Measurements from ENCODE around the gene STIM2. TPM values are rescaled to one million over a fixed set of nuclear protein-coding genes. Genes with fewer than 3 reads are reported as not detected.

Gene STIM2
- polyA plus RNA-seq, 3 donors: 8.6 to 16.5 (median 8.8) TPM

DNA sequence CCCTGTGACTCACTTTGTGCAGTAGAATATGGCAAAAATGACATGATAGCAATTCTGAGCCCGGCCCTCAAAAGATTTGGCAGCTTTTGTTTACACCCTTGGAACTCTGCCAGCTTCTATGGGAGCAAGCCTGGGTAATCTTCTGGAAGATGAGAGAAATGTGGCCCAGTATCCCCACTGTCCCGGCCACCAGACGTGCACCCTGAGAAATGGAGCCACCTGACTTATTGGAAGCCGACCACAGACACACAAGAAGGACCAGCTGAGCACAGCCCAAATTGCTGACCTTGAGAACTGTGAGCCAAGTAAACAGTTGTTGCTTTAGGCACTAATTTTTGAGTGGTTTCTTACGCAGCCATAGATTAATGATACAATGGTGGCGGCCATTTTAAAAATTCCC is 197.0 kb downstream of the STIM2 start:
- Histone ChIP-seq H3K79me2 (ENCODE audit: insufficient read depth, low read length) (no peaks in the 10 kb centered on the region), H3K27me3 (ENCODE audit: control insufficient read depth in 2 of 2, insufficient read depth in 2 of 2, low read length in 2 of 2) (peaks cover 0 to 12% of the 10 kb centered on the region in 2 donors), H4K20me1 (ENCODE audit: insufficient read depth, low read length) (no peaks in the 10 kb centered on the region), H3K9me3 (replicated peaks in 1 of 2; ENCODE audit: control insufficient read depth in 1 of 2, insufficient read depth in 1 of 2, low read length in 2 of 2) (no peaks in the 10 kb centered on the region), H3K36me3 (replicated peaks in 1 of 2; ENCODE audit: control insufficient read depth in 1 of 2, insufficient read depth in 2 of 2, low read length in 2 of 2) (no peaks in the 10 kb centered on the region), H2AFZ (ENCODE audit: insufficient read depth, low read depth, low read length, poor library complexity, severe bottlenecking) (no peak overlapping the region), H3K9ac (ENCODE audit: insufficient read depth, low read length, poor library complexity, severe bottlenecking) (no peak overlapping the region), H3K4me3 (replicated peaks in 1 of 3; ENCODE audit: low read depth in 2 of 3, low read length in 3 of 3) (no peak overlapping the region), H3K4me2 (replicated peaks; ENCODE audit: extremely low read depth, low read length, poor library complexity, severe bottlenecking) (no peak overlapping the region), H3K4me1 (ENCODE audit: control insufficient read depth in 1 of 2, insufficient read depth in 2 of 2, low read length in 2 of 2) (no peaks in the 10 kb centered on the region), H3K27ac (ENCODE audit: low read depth in 1 of 2, low read length in 2 of 2) (no peak overlapping the region)
- intact Hi-C loops (cut with micrococcal nuclease): loop anchor here in 1 of 2 donors (10.0 kb wide), 1 partner anchor 247 kb away; no protein-coding TSS in a partner anchor
- Mint-ChIP-seq H3K9me3 (no peaks in the 10 kb centered on the region), H3K27ac (no peak overlapping the region), H3K27me3 (ENCODE audit: low read depth in 3 of 3) (peaks cover 17 to 30% (median 26%) of the 10 kb centered on the region in 3 donors), H3K4me3 (no peak overlapping the region), H3K4me1 (peaks cover 2% of the 10 kb centered on the region), H3K36me3 (no peaks in the 10 kb centered on the region)
- 96% methylated on average over 4 of the region's 6 CpGs for WGBS (ENCODE audit: insufficient coverage)
- DNase-seq: no peak
- TF ChIP-seq, protein P1, sequence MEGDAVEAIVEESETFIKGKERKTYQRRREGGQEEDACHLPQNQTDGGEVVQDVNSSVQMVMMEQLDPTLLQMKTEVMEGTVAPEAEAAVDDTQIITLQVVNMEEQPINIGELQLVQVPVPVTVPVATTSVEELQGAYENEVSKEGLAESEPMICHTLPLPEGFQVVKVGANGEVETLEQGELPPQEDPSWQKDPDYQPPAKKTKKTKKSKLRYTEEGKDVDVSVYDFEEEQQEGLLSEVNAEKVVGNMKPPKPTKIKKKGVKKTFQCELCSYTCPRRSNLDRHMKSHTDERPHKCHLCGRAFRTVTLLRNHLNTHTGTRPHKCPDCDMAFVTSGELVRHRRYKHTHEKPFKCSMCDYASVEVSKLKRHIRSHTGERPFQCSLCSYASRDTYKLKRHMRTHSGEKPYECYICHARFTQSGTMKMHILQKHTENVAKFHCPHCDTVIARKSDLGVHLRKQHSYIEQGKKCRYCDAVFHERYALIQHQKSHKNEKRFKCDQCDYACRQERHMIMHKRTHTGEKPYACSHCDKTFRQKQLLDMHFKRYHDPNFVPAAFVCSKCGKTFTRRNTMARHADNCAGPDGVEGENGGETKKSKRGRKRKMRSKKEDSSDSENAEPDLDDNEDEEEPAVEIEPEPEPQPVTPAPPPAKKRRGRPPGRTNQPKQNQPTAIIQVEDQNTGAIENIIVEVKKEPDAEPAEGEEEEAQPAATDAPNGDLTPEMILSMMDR (IDR thresholded peaks at IDR 0.05): no peak

DNA sequence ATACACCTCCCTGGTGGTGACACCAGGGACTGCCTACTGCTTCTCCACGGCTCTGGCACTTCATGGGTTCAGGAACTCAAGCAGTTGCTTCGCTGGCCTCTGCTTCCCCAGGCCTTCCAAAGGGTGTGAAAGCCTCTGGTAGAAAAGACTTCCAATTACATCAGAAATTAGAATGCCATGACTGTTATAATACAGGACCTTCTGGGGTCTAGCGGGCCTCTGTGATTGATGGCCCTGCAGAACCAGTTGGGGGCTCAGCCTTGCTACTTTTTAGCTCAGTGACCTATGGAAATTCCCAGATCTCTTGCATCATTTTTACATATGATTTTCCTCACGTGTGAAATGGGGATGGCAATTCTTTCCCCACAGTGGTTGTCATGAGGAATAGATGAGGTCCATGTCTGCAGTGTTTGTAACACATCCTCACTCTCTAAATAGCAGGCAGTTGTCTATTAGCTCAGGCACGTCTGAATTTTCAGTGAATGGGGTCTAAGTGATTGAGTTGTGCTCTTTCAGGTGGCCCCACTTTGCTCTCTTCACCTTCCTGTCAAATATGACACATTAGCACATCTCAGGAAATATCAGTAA is 198.3 kb downstream of the STIM2 start:
- H3K36me3 Mint-ChIP-seq: no peaks in the 10 kb centered on the region
- no peak overlapping the region for H3K4me3 Mint-ChIP-seq
- no peak overlapping the region for H3K27ac Mint-ChIP-seq
- no peak overlapping the region for H3K4me2 ChIP-seq (replicated peaks; ENCODE audit: extremely low read depth, low read length, poor library complexity, severe bottlenecking)
- H3K27ac ChIP-seq (ENCODE audit: low read depth in 1 of 2, low read length in 2 of 2): no peak overlapping the region
- no peaks in the 10 kb centered on the region for H3K9me3 ChIP-seq (replicated peaks in 1 of 2; ENCODE audit: control insufficient read depth in 1 of 2, insufficient read depth in 1 of 2, low read length in 2 of 2)
- no peak overlapping the region for H3K9ac ChIP-seq (ENCODE audit: insufficient read depth, low read length, poor library complexity, severe bottlenecking)
- H2AFZ ChIP-seq (ENCODE audit: insufficient read depth, low read depth, low read length, poor library complexity, severe bottlenecking): no peak overlapping the region
- 100% methylated on average over 3 of the region's 5 CpGs for WGBS (ENCODE audit: insufficient coverage)
- H3K79me2 ChIP-seq (ENCODE audit: insufficient read depth, low read length): no peaks in the 10 kb centered on the region
- H3K4me1 Mint-ChIP-seq: peaks cover 2% of the 10 kb centered on the region
- peaks cover 14 to 21% (median 17%) of the 10 kb centered on the region in 3 donors for H3K27me3 Mint-ChIP-seq (ENCODE audit: low read depth in 3 of 3)
- H4K20me1 ChIP-seq (ENCODE audit: insufficient read depth, low read length): no peaks in the 10 kb centered on the region
- intact Hi-C loops (cut with micrococcal nuclease): loop anchor here in 1 of 2 donors (10.0 kb wide), 1 partner anchor 246 kb away; no protein-coding TSS in a partner anchor
- H3K4me3 ChIP-seq (replicated peaks in 1 of 3; ENCODE audit: low read depth in 2 of 3, low read length in 3 of 3): no peak overlapping the region
- H3K27me3 ChIP-seq (ENCODE audit: control insufficient read depth in 2 of 2, insufficient read depth in 2 of 2, low read length in 2 of 2): peaks cover 0 to 5% of the 10 kb centered on the region in 2 donors
- H3K9me3 Mint-ChIP-seq: no peaks in the 10 kb centered on the region
- no peak for DNase-seq
- TF ChIP-seq, protein P1 (IDR thresholded peaks at IDR 0.05): no peak
- H3K36me3 ChIP-seq (replicated peaks in 1 of 2; ENCODE audit: control insufficient read depth in 1 of 2, insufficient read depth in 2 of 2, low read length in 2 of 2): no peaks in the 10 kb centered on the region
- H3K4me1 ChIP-seq (ENCODE audit: control insufficient read depth in 1 of 2, insufficient read depth in 2 of 2, low read length in 2 of 2): no peaks in the 10 kb centered on the region
